ENCODE measurements around the gene CAPN8.
"Not testable (repeated sequence)": the region's sequence is repeated elsewhere in the genome, so short reads cannot be mapped to it uniquely, and the experiment has no call there.

Gene CAPN8

DNA sequence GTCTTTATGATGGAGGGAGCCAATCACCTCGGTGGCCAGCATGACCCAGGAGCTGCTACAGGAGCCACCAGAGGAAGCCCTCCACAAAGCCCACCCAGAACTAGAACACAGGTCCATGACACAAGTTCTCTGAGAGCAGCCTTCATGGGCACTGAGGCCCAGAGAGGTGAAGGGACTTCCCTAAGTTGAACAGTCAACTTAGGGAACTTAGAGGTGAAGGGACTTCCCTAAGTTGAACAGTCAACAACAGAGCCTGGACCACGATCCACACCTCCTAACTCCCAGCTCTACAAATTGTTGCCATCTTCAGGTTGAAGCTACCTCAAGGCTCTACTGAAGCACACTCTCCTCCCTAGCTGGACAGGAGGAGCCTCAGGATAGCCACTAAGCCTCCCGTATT, 139.5 kb downstream of the CAPN8 start:
- TF ChIP-seq TAF1 (IDR thresholded peaks at IDR 0.05; ENCODE audit: low read depth, low read length) (no peak), SPI1 (IDR thresholded peaks at IDR 0.05; ENCODE audit: low read depth, low read length) (no peak), POLR2A (IDR thresholded peaks at IDR 0.05; ENCODE audit: low read depth, low read length) (no peak), POU2F2 (IDR thresholded peaks at IDR 0.05; ENCODE audit: low read depth, low read length) (no peak), PAX5 (IDR thresholded peaks at IDR 0.05; ENCODE audit: insufficient read depth, low read length, severe bottlenecking) (no peak), POLR2AphosphoS5 (IDR thresholded peaks at IDR 0.05; ENCODE audit: low read depth, low read length) (no peak)
- no peak for FAIRE-seq
- no peak for DNase-seq (ENCODE audit: insufficient read length, low spot score)

- FAIRE-seq (no peak), DNase-seq (ENCODE audit: insufficient read length, low spot score) (no peak)
- TF ChIP-seq SPI1 (IDR thresholded peaks at IDR 0.05; ENCODE audit: low read depth, low read length): no peak
- no peak for TF ChIP-seq POLR2AphosphoS5 (IDR thresholded peaks at IDR 0.05; ENCODE audit: low read depth, low read length)
- no peak for TF ChIP-seq POLR2A (IDR thresholded peaks at IDR 0.05; ENCODE audit: low read depth, low read length)
- no peak for TF ChIP-seq PAX5 (IDR thresholded peaks at IDR 0.05; ENCODE audit: insufficient read depth, low read length, severe bottlenecking)
- TF ChIP-seq TAF1 (IDR thresholded peaks at IDR 0.05; ENCODE audit: low read depth, low read length): no peak
- TF ChIP-seq POU2F2 (IDR thresholded peaks at IDR 0.05; ENCODE audit: low read depth, low read length): no peak
Observed at GRCh38 chr1:223525546-223525945, 140.0 kb downstream of the CAPN8 start.

- DNase-seq (ENCODE audit: insufficient read length, low spot score) (no peak), FAIRE-seq (no peak)
- TF ChIP-seq POLR2A (IDR thresholded peaks at IDR 0.05; ENCODE audit: low read depth, low read length) (no peak), POLR2AphosphoS5 (IDR thresholded peaks at IDR 0.05; ENCODE audit: low read depth, low read length) (no peak), SPI1 (IDR thresholded peaks at IDR 0.05; ENCODE audit: low read depth, low read length) (no peak), TAF1 (IDR thresholded peaks at IDR 0.05; ENCODE audit: low read depth, low read length) (no peak), PAX5 (IDR thresholded peaks at IDR 0.05; ENCODE audit: insufficient read depth, low read length, severe bottlenecking) (no peak), POU2F2 (IDR thresholded peaks at IDR 0.05; ENCODE audit: low read depth, low read length) (no peak)
Observed at GRCh38 chr1:223524930-223525451, 140.5 kb downstream of the CAPN8 start.

GRCh38 chr1:223521150-223521549, 144.4 kb downstream of the CAPN8 start:
- TF ChIP-seq POU2F2 (IDR thresholded peaks at IDR 0.05; ENCODE audit: low read depth, low read length) (no peak), SPI1 (IDR thresholded peaks at IDR 0.05; ENCODE audit: low read depth, low read length) (no peak), POLR2A (IDR thresholded peaks at IDR 0.05; ENCODE audit: low read depth, low read length) (no peak), PAX5 (IDR thresholded peaks at IDR 0.05; ENCODE audit: insufficient read depth, low read length, severe bottlenecking) (no peak), TAF1 (IDR thresholded peaks at IDR 0.05; ENCODE audit: low read depth, low read length) (no peak), POLR2AphosphoS5 (IDR thresholded peaks at IDR 0.05; ENCODE audit: low read depth, low read length) (no peak)
- DNase-seq (ENCODE audit: insufficient read length, low spot score): no peak
- no peak for FAIRE-seq

DNA sequence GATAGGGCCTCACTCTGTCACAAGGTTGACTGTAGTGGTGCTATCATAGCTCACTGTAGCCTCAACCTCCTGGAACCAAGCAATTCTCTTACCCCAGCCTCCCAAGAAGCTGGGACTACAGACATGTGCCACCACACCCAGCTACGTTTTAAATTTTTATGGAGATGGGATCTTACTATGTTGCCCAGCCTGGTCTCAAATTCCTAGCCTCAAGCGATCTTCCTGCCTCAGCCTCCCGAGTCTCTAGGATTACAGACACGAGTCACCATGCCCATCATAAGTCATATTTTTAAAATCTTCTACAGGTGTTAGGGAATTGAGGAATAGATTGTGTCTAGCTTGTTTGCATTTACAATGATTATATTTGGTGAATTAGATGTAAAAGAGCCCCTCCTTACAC, 145.3 kb downstream of the CAPN8 start:
- TF ChIP-seq POLR2AphosphoS5 (IDR thresholded peaks at IDR 0.05; ENCODE audit: low read depth, low read length) (no peak), POLR2A (IDR thresholded peaks at IDR 0.05; ENCODE audit: low read depth, low read length) (no peak), PAX5 (IDR thresholded peaks at IDR 0.05; ENCODE audit: insufficient read depth, low read length, severe bottlenecking) (no peak), POU2F2 (IDR thresholded peaks at IDR 0.05; ENCODE audit: low read depth, low read length) (no peak), SPI1 (IDR thresholded peaks at IDR 0.05; ENCODE audit: low read depth, low read length) (no peak), TAF1 (IDR thresholded peaks at IDR 0.05; ENCODE audit: low read depth, low read length) (no peak)
- no peak for FAIRE-seq
- no peak for DNase-seq (ENCODE audit: insufficient read length, low spot score)

GRCh38 chr1:223519116-223519515, 146.4 kb downstream of the CAPN8 start:
- TF ChIP-seq POU2F2 (IDR thresholded peaks at IDR 0.05; ENCODE audit: low read depth, low read length): no peak
- TF ChIP-seq POLR2AphosphoS5 (IDR thresholded peaks at IDR 0.05; ENCODE audit: low read depth, low read length): no peak
- TF ChIP-seq SPI1 (IDR thresholded peaks at IDR 0.05; ENCODE audit: low read depth, low read length): no peak
- TF ChIP-seq POLR2A (IDR thresholded peaks at IDR 0.05; ENCODE audit: low read depth, low read length): no peak
- no peak for TF ChIP-seq PAX5 (IDR thresholded peaks at IDR 0.05; ENCODE audit: insufficient read depth, low read length, severe bottlenecking)
- TF ChIP-seq TAF1 (IDR thresholded peaks at IDR 0.05; ENCODE audit: low read depth, low read length): no peak
- no peak for FAIRE-seq
- no peak for DNase-seq (ENCODE audit: insufficient read length, low spot score)

- not testable (repeated sequence) for DNase-seq (ENCODE audit: insufficient read length, low spot score); FAIRE-seq
Observed at GRCh38 chr1:223518553-223518952, 146.9 kb downstream of the CAPN8 start.

DNA sequence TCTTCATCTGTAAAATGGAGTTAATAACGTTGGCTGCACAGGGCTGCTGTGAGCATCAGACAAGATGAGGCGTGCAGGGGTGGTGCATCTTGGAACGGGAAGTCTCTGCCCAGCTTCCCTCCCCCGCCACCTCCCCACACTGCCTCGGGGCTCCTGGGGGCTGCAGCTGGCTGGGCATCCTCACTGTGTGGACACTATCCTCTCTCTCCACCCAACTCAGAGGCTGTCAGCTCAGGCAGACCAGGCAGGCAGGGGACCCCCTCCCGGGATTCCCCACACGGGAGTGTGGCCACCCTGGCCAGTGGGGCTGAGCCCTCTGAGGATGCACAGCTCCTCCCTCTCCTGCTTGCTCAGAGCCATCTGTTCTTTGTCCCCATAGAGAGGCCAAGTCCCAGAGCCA, 149.6 kb downstream of the CAPN8 start:
- TF ChIP-seq TAF1 (IDR thresholded peaks at IDR 0.05; ENCODE audit: low read depth, low read length) (no peak), POLR2AphosphoS5 (IDR thresholded peaks at IDR 0.05; ENCODE audit: low read depth, low read length) (no peak), PAX5 (IDR thresholded peaks at IDR 0.05; ENCODE audit: insufficient read depth, low read length, severe bottlenecking) (no peak), POU2F2 (IDR thresholded peaks at IDR 0.05; ENCODE audit: low read depth, low read length) (no peak), POLR2A (IDR thresholded peaks at IDR 0.05; ENCODE audit: low read depth, low read length) (no peak), SPI1 (IDR thresholded peaks at IDR 0.05; ENCODE audit: low read depth, low read length) (no peak)
- no peak for DNase-seq (ENCODE audit: insufficient read length, low spot score)
- no peak for FAIRE-seq

DNA sequence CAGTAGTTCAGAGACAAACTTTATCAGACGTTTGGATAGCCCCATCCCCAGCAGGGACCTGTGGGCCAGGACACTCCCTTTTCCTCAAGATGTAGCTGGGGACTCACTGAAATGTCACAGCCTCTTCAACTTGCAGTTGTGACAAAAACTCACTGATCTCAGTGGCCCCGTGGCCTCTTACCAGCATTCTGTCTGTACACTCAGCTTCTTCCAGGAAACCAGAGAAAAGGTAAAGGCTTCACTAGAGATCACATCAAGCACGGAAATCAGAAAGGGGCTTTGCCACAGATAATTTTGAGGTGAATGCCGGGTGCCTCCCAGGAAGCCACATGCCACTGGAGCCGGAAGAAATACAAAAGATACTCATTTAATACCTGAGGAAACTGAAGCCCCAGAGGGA, 150.1 kb downstream of the CAPN8 start:
- no peak for DNase-seq (ENCODE audit: insufficient read length, low spot score)
- no peak for FAIRE-seq
- TF ChIP-seq TAF1 (IDR thresholded peaks at IDR 0.05; ENCODE audit: low read depth, low read length) (no peak), POLR2A (IDR thresholded peaks at IDR 0.05; ENCODE audit: low read depth, low read length) (no peak), PAX5 (IDR thresholded peaks at IDR 0.05; ENCODE audit: insufficient read depth, low read length, severe bottlenecking) (no peak), POU2F2 (IDR thresholded peaks at IDR 0.05; ENCODE audit: low read depth, low read length) (no peak), SPI1 (IDR thresholded peaks at IDR 0.05; ENCODE audit: low read depth, low read length) (no peak), POLR2AphosphoS5 (IDR thresholded peaks at IDR 0.05; ENCODE audit: low read depth, low read length) (no peak)

DNA sequence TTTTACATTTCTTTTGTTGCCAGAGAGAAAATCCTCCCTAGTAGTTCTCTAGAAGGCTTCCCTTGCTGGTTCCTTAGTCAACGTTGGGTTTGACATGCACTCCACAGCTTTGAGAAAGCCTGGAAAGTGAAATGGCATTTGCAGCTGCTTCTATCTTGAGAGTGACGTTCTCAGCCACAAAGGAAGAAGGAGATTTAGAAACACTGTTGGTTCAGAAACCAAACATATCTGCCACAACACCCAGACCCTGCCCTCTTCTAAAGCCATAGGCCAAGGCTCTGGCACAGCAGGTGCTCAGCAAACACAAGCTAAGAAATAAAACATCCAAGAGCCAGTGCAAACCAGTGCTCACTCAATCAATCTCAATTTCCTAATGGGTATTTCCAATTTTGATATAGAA, 150.9 kb downstream of the CAPN8 start:
- no peak for TF ChIP-seq POU2F2 (IDR thresholded peaks at IDR 0.05; ENCODE audit: low read depth, low read length)
- no peak for TF ChIP-seq POLR2A (IDR thresholded peaks at IDR 0.05; ENCODE audit: low read depth, low read length)
- no peak for TF ChIP-seq TAF1 (IDR thresholded peaks at IDR 0.05; ENCODE audit: low read depth, low read length)
- TF ChIP-seq SPI1 (IDR thresholded peaks at IDR 0.05; ENCODE audit: low read depth, low read length): no peak
- TF ChIP-seq POLR2AphosphoS5 (IDR thresholded peaks at IDR 0.05; ENCODE audit: low read depth, low read length): no peak
- TF ChIP-seq PAX5 (IDR thresholded peaks at IDR 0.05; ENCODE audit: insufficient read depth, low read length, severe bottlenecking): no peak

More for the DNA sequence above, 150.9 kb downstream of the CAPN8 start:
- DNase-seq (ENCODE audit: insufficient read length, low spot score) (no peak), FAIRE-seq (no peak)
